MM.1S (cell line): ENCODE measurements around the gene TRUB2.

Experiments used
- DNase-seq: peaks from one replicate; pipeline ENCODE4 v3.0.0-alpha.2; 2015
- H2AFZ ChIP-seq: fragments of 300-600 bp; sonication (generic); 2 replicates; pipeline ENCODE4 v1.6.0; 2016; ENCODE audit warnings: antibody characterized with exemption, low read length
- H3F3A ChIP-seq: fragments of 300-600 bp; sonication (generic); 2 replicates; pipeline ENCODE4 v1.6.1; 2016; ENCODE audit warnings: mild to moderate bottlenecking, antibody characterized with exemption, low read length, moderate library complexity, mixed read lengths; ENCODE audit not compliant: insufficient read depth
- H3K27ac ChIP-seq: fragments of 300-600 bp; sonication (generic); 2 replicates; pipeline ENCODE4 v1.5.1; 2016; ENCODE audit warnings: mild to moderate bottlenecking, low read length
- H3K27me3 ChIP-seq: fragments of 300-600 bp; sonication (generic); replicated peaks from 2 replicates; pipeline ENCODE4 v1.6.0; 2016; ENCODE audit warnings: low read length; ENCODE audit not compliant: insufficient read depth
- H3K36me3 ChIP-seq: fragments of 300-600 bp; sonication (generic); replicated peaks from 2 replicates; pipeline ENCODE4 v1.6.1; 2016; ENCODE audit warnings: mild to moderate bottlenecking, low read length, mixed read lengths; ENCODE audit not compliant: insufficient read depth
- H3K4me1 ChIP-seq: fragments of 300-600 bp; sonication (generic); 2 replicates; pipeline ENCODE4 v1.6.1; 2016; ENCODE audit warnings: low read length, mixed read lengths
- H3K4me2 ChIP-seq: fragments of 300-600 bp; sonication (generic); 2 replicates; pipeline ENCODE4 v1.6.0; 2016; ENCODE audit warnings: low read depth, low read length
- H3K4me3 ChIP-seq: fragments of 300-600 bp; sonication (generic); 2 replicates; pipeline ENCODE4 v1.5.1; 2016; ENCODE audit warnings: low read length, mixed read lengths
- H3K79me2 ChIP-seq: fragments of 300-600 bp; sonication (generic); 2 replicates; pipeline ENCODE4 v1.6.1; 2016; ENCODE audit warnings: mixed run types, low read length, mixed read lengths
- H3K9ac ChIP-seq: fragments of 300-600 bp; sonication (generic); 2 replicates; pipeline ENCODE4 v1.6.1; 2016; ENCODE audit warnings: low read length, mixed read lengths
- H3K9me2 ChIP-seq: fragments of 300-600 bp; sonication (generic); replicated peaks from 2 replicates; pipeline ENCODE4 v1.6.1; 2016; ENCODE audit warnings: mild to moderate bottlenecking, low read length, mixed read lengths; ENCODE audit not compliant: insufficient read depth
- H3K9me3 ChIP-seq: fragments of 300-600 bp; sonication (generic); replicated peaks from 2 replicates; pipeline ENCODE4 v1.6.1; 2016; ENCODE audit warnings: mild to moderate bottlenecking, low read length, mixed read lengths; ENCODE audit not compliant: insufficient read depth
- H4K20me1 ChIP-seq: fragments of 300-600 bp; sonication (generic); 2 replicates; pipeline ENCODE4 v1.6.1; 2016; ENCODE audit warnings: mild to moderate bottlenecking, low read length, moderate library complexity, mixed read lengths; ENCODE audit not compliant: insufficient read depth
- EZH2 ChIP-seq: fragments of 300-600 bp; sonication (generic); optimal IDR thresholded peaks from 2 replicates; pipeline ENCODE3; 2017; ENCODE audit warnings: low read depth, mild to moderate bottlenecking, antibody characterized with exemption, low read length, mixed read lengths
- EZH2phosphoT487 ChIP-seq: fragments of 300-600 bp; sonication (generic); IDR thresholded peaks from 2 replicates; pipeline ENCODE4 v1.6.1; 2018; ENCODE audit warnings: antibody characterized with exemption, low read length
- TF ChIP-seq, protein P1 (sequence below): fragments of 300-600 bp; sonication (generic); IDR thresholded peaks from 2 replicates; pipeline ENCODE4 v1.5.1; 2016; ENCODE audit warnings: antibody characterized with exemption, low read length, mixed read lengths

Gene TRUB2

DNA sequence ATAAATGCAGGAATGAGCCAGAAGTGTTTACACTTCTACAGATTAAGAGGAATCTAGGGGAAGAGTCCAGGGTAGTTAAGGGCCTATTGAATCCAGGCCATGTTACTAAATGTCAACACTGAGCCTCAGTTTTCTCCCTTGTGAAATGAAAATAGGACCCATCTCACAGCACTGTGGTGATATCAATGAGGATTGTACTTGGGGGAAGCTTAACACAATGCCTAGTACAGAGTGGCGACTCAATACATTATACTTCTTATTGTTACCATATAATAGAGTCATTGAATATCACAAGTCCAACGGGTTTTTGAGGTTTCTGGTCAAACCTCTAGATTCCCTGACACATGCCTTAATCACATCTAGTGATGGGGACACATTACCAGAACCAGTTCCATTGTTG is 4.6 kb downstream of the TRUB2 start:
- Histone ChIP-seq H3K9me3 (no peaks in the 10 kb centered on the region), H2AFZ (no peak overlapping the region), H3K4me2 (no peak overlapping the region), H3K9me2 (no peaks in the 10 kb centered on the region), H3F3A (no peaks in the 10 kb centered on the region; the same call in 1 of the 2 replicates), H3K4me1 (peaks cover 7% of the 10 kb centered on the region), H4K20me1 (no peaks in the 10 kb centered on the region), H3K36me3 (no peaks in the 10 kb centered on the region; the same call in 1 of the 2 replicates), H3K27me3 (no peaks in the 10 kb centered on the region), H3K79me2 (peaks cover 15% of the 10 kb centered on the region), H3K4me3 (no peak overlapping the region), H3K27ac (no peak overlapping the region), H3K9ac (no peak overlapping the region)
- TF ChIP-seq, protein P1, sequence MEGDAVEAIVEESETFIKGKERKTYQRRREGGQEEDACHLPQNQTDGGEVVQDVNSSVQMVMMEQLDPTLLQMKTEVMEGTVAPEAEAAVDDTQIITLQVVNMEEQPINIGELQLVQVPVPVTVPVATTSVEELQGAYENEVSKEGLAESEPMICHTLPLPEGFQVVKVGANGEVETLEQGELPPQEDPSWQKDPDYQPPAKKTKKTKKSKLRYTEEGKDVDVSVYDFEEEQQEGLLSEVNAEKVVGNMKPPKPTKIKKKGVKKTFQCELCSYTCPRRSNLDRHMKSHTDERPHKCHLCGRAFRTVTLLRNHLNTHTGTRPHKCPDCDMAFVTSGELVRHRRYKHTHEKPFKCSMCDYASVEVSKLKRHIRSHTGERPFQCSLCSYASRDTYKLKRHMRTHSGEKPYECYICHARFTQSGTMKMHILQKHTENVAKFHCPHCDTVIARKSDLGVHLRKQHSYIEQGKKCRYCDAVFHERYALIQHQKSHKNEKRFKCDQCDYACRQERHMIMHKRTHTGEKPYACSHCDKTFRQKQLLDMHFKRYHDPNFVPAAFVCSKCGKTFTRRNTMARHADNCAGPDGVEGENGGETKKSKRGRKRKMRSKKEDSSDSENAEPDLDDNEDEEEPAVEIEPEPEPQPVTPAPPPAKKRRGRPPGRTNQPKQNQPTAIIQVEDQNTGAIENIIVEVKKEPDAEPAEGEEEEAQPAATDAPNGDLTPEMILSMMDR = no peak
- TF ChIP-seq EZH2 (no peak), EZH2phosphoT487 (no peak)
- no peak for DNase-seq

DNA sequence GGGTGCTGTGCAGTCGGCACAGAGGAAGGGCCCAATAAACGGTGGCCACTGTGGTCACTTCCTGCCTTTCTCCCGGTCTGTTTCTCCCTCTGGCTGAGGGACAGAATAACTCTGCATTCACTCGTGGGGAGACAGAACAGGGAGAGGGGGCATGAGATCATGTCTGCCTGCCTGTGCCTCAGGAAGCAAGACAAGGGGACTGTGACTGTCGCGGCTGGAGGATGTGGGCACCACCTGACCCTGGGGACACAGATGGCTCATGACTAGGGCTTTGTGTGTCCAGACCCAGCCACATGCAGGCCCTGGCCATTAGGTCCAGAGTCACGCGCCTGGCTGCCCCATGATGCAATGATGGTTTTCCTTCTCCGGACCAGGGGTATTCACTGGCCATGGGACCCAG is 5.8 kb downstream of the TRUB2 start:
- Histone ChIP-seq H3K36me3 (no peaks in the 10 kb centered on the region; the same call in 1 of the 2 replicates), H3K9ac (no peak overlapping the region), H3K9me2 (no peaks in the 10 kb centered on the region), H3K27ac (no peak overlapping the region), H3F3A (no peaks in the 10 kb centered on the region), H3K27me3 (no peaks in the 10 kb centered on the region), H3K4me2 (no peak overlapping the region), H3K4me3 (no peak overlapping the region), H3K79me2 (peaks cover 7% of the 10 kb centered on the region), H3K4me1 (peaks cover 5% of the 10 kb centered on the region), H2AFZ (no peak overlapping the region), H3K9me3 (no peaks in the 10 kb centered on the region), H4K20me1 (no peaks in the 10 kb centered on the region)
- TF ChIP-seq EZH2phosphoT487 (no peak), EZH2 (no peak)
- TF ChIP-seq, protein P1 = no peak
- no peak for DNase-seq

DNA sequence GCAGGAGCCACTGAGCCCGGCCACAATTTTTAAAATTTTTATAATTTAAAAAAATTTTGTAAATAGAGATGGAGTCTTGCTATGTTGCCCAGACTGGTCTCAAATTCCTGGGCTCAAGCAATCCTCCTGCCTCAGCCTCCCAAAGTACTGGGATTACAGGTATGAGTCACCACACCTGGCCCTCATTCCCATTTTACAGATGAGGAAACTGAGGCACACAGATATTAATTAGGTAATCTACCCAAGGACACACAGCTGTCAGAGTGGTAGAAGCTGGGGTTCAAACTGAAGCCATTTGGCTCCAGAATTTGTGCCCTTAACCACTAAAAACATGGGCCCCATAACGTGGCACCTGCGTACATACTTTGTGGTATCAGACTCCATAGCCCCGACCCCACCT is 7.5 kb downstream of the TRUB2 start:
- H3K9me2 ChIP-seq = no peaks in the 10 kb centered on the region
- DNase-seq = no peak
- H4K20me1 ChIP-seq = no peaks in the 10 kb centered on the region
- H3F3A ChIP-seq = no peaks in the 10 kb centered on the region
- H3K4me2 ChIP-seq = no peak overlapping the region
- H3K4me3 ChIP-seq = no peak overlapping the region
- no peaks in the 10 kb centered on the region for H3K79me2 ChIP-seq
- H3K9me3 ChIP-seq = no peaks in the 10 kb centered on the region
- H3K9ac ChIP-seq = no peak overlapping the region
- H3K36me3 ChIP-seq = peaks cover 2% of the 10 kb centered on the region; the same call in 1 of the 2 replicates
- H3K27me3 ChIP-seq = no peaks in the 10 kb centered on the region
- TF ChIP-seq EZH2phosphoT487 (no peak), EZH2 (no peak)
- TF ChIP-seq, protein P1 = no peak
- no peak overlapping the region for H3K27ac ChIP-seq
- H3K4me1 ChIP-seq = no peaks in the 10 kb centered on the region
- no peak overlapping the region for H2AFZ ChIP-seq
